Astrocyte of the spinal cord (primary cell): Measurements from ENCODE around the gene ITFG1.

ENCODE experiments used
- DNase-seq: peaks from one replicate; pipeline ENCODE4 v3.0.0; 2011; ENCODE audit warnings: low read depth, low spot score
- H3K4me3 ChIP-seq: 2 replicates; pipeline ENCODE4 v1.5.1; 2011; ENCODE audit warnings: low read depth, mild to moderate bottlenecking, low read length, moderate library complexity
- CTCF ChIP-seq: IDR thresholded peaks from 2 replicates; pipeline ENCODE4 v1.5.1; 2012; ENCODE audit warnings: low read depth, mild to moderate bottlenecking, low read length, inconsistent platforms
- in situ Hi-C: cut with HindIII; loops from 2 replicates; pipeline ENCODE4 v1.10.0; 2017; ENCODE audit warnings: low sequenced_read_pairs

Gene ITFG1

GRCh38 chr16:47276522-47276921 lies 184.3 kb downstream of the ITFG1 start:
- no peak for DNase-seq
- in situ Hi-C loops = no loop called here
- no peak for TF ChIP-seq CTCF
- no peak overlapping the region for H3K4me3 ChIP-seq

GRCh38 chr16:47262938-47263337 lies 197.9 kb downstream of the ITFG1 start:
- DNase-seq = no peak
- H3K4me3 ChIP-seq = no peak overlapping the region
- in situ Hi-C loops = no loop called here
- no peak for TF ChIP-seq CTCF

- no peak for TF ChIP-seq CTCF
- peak; percentile 6 for DNase-seq
- no peak overlapping the region for H3K4me3 ChIP-seq
- in situ Hi-C loops = no loop called here
These were observed 200.4 kb downstream of the ITFG1 start for GRCh38 chr16:47260503-47260902.

- DNase-seq = peak; percentile 13
- in situ Hi-C loops = no loop called here
These were observed 201.9 kb downstream of the ITFG1 start for GRCh38 chr16:47258874-47259461.

GRCh38 chr16:47254756-47255155 lies 206.1 kb downstream of the ITFG1 start:
- H3K4me3 ChIP-seq = no peak overlapping the region
- TF ChIP-seq CTCF = no peak
- no peak for DNase-seq
- in situ Hi-C loops = no loop called here

More at GRCh38 chr16:47258874-47259461, 201.9 kb downstream of the ITFG1 start:
- peak; percentile 86 for TF ChIP-seq CTCF
- H3K4me3 ChIP-seq = no peak overlapping the region

GRCh38 chr16:47250983-47251382 lies 209.9 kb downstream of the ITFG1 start:
- TF ChIP-seq CTCF = no peak
- no peak overlapping the region for H3K4me3 ChIP-seq
- no peak for DNase-seq
- in situ Hi-C loops = no loop called here

- no peak for DNase-seq
- no peak overlapping the region for H3K4me3 ChIP-seq
- in situ Hi-C loops = no loop called here
- TF ChIP-seq CTCF = no peak
These were observed 213.2 kb downstream of the ITFG1 start for GRCh38 chr16:47247690-47248089.
